Glutamatergic neuron (in vitro differentiated cells): Measurements from ENCODE around the gene BST2. TPM values are rescaled to one million over a fixed set of nuclear protein-coding genes. Genes with fewer than 3 reads are reported as not detected.
A peak's percentile ranks its signal among the peaks of the same experiment; 100 is the strongest.

Source experiments
- DNase-seq: peaks from one replicate; pipeline ENCODE4 v3.0.0; 2022
- H3K27ac Mint-ChIP-seq: one replicate; pipeline ENCODE4 v1.8.0; 2020; ENCODE audit warnings: mild to moderate bottlenecking, mixed read lengths, inconsistent platforms; ENCODE audit not compliant: unreplicated experiment
- H3K27me3 Mint-ChIP-seq: one replicate; pipeline ENCODE4 v1.8.0; 2020; ENCODE audit warnings: mild to moderate bottlenecking, moderate library complexity, mixed read lengths, inconsistent platforms; ENCODE audit not compliant: unreplicated experiment
- H3K36me3 Mint-ChIP-seq: one replicate; pipeline ENCODE4 v1.8.0; 2020; ENCODE audit warnings: mild to moderate bottlenecking, mixed read lengths, inconsistent platforms; ENCODE audit not compliant: unreplicated experiment
- H3K4me1 Mint-ChIP-seq: one replicate; pipeline ENCODE4 v1.8.0; 2020; ENCODE audit warnings: mild to moderate bottlenecking, low read depth, mixed read lengths, inconsistent platforms; ENCODE audit not compliant: unreplicated experiment
- H3K4me3 Mint-ChIP-seq: one replicate; pipeline ENCODE4 v1.8.0; 2020; ENCODE audit warnings: mild to moderate bottlenecking, mixed read lengths, inconsistent platforms; ENCODE audit not compliant: unreplicated experiment
- H3K9me3 Mint-ChIP-seq: one replicate; pipeline ENCODE4 v1.8.0; 2020; ENCODE audit warnings: mild to moderate bottlenecking, moderate library complexity, mixed read lengths, inconsistent platforms; ENCODE audit not compliant: unreplicated experiment
- total RNA-seq: library from RNA; stranded (reverse); fragmentation: NEBNext Ultra II Directional; extraction: Animal tissue kit (Norgen Biotek cat#: 25700); gene quantifications from one replicate; pipeline ENCODE4 v1.2.1, GENCODE V29; 2021; ENCODE audit not compliant: unreplicated experiment
- TF ChIP-seq, protein P1 (sequence below): fragments of 200-600 bp; sonication (generic); IDR thresholded peaks from one replicate; pipeline ENCODE4 v1.5.0; 2021; ENCODE audit not compliant: partially characterized antibody, unreplicated experiment

Gene BST2
- total RNA-seq, 1 donor from 2014 or later = 1.4 TPM

DNA sequence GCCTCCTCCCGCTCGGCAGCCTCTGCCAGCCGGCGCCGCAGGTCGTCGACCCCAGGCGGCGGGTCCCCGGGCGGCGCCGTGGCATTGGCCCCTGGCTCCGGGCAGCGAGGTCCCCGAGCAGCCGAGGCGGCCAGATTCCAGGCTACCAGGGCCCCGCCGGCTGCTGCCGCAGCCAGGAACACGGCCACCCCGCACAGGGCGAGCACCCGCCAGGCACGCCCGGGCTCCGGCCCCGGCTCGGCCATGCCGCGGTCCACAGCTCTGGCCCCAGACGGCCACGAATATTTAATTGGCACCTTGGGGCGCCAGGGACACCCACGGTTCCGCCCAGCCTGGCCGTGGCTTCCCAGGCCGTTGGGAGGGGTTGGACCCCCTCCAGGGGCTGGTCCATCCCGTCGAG is 11.5 kb downstream of the BST2 start, which contains the start of gene CCDC194:
CCDC194 (minus strand) TSS at position 283 of the 400 bp plus-strand sequence; CDS start at position 245, 38 bp downstream.
- peaks cover 5% of the 10 kb centered on the region for H3K4me1 Mint-ChIP-seq
- TF ChIP-seq, protein P1, sequence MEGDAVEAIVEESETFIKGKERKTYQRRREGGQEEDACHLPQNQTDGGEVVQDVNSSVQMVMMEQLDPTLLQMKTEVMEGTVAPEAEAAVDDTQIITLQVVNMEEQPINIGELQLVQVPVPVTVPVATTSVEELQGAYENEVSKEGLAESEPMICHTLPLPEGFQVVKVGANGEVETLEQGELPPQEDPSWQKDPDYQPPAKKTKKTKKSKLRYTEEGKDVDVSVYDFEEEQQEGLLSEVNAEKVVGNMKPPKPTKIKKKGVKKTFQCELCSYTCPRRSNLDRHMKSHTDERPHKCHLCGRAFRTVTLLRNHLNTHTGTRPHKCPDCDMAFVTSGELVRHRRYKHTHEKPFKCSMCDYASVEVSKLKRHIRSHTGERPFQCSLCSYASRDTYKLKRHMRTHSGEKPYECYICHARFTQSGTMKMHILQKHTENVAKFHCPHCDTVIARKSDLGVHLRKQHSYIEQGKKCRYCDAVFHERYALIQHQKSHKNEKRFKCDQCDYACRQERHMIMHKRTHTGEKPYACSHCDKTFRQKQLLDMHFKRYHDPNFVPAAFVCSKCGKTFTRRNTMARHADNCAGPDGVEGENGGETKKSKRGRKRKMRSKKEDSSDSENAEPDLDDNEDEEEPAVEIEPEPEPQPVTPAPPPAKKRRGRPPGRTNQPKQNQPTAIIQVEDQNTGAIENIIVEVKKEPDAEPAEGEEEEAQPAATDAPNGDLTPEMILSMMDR = no peak
- no peak within 1 kb of the TSS for H3K4me3 Mint-ChIP-seq
- no peak for DNase-seq
- H3K27me3 Mint-ChIP-seq = peaks cover 5% of the 10 kb centered on the region
- H3K9me3 Mint-ChIP-seq = peaks cover 5% of the 10 kb centered on the region
- no peaks in the 10 kb centered on the region for H3K36me3 Mint-ChIP-seq
- H3K27ac Mint-ChIP-seq = no peak within 1 kb of the TSS

DNA sequence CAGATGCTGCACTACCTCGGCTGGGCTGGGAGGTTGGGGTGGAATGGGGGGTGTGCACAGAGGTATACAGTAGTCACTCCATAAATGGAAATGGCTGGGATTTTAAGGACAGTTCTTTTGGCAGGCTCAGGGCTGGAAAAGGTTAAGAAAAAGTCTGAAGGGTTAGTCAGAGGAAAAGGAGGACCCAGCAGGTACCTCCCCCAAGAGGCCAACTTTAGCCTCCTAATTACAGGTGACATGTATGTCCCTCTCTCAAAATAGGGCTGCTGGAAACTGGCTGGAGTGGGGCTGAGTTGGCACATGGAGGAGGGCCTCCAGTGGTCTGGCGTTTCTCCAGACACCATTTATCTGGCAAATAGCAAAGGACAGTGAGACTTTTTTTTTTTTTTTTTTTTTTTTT is 12.4 kb downstream of the BST2 start:
- Mint-ChIP-seq H3K9me3 (peaks cover 5% of the 10 kb centered on the region), H3K27me3 (peaks cover 5% of the 10 kb centered on the region), H3K4me1 (peaks cover 5% of the 10 kb centered on the region), H3K4me3 (no peak overlapping the region), H3K27ac (no peak overlapping the region), H3K36me3 (no peaks in the 10 kb centered on the region)
- DNase-seq = no peak
- TF ChIP-seq, protein P1 = no peak

DNA sequence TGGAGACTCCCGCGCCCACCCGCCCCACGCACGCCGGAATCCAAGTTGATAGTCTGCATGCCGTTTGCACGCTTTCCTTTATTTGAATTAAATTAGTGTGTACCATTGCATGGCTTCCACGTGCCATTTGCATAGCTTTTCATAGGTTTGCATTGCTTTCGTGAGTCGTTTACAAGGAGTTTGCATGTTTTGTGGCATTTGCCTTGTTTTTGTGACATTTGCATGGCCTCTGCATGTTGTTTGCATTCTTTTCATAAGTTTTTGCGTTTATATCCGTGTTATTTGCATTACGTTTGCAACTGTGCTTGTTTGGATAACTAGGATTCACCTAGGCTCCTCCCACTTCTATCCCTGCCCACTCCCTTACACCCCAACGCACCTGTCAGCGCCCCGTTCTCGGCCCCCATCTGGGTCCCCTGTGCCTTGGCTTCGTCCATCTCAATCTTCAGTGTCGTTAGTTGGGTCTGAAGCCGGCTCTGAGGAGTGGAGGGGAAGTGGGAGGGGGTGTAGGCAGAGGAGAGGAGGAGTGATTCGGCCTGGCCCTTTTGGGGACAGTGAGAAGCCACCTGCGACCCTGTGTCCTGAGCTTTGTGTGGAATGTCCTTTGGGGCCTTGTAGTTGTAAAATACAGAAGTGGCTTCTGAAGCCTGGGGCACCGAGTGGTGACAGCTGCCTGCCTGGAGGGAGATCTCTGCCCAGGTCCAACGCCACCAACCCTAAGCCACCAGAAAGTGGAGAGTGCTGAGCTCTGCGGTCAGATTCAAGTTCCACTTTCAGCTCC is 13.9 kb downstream of the BST2 start:
- no peak for DNase-seq
- peak overlapping the region; percentile 86 for H3K4me3 Mint-ChIP-seq
- peaks cover 3% of the 10 kb centered on the region for H3K27me3 Mint-ChIP-seq
- peaks cover 5% of the 10 kb centered on the region for H3K4me1 Mint-ChIP-seq
- H3K27ac Mint-ChIP-seq = no peak overlapping the region
- peaks cover 5% of the 10 kb centered on the region for H3K9me3 Mint-ChIP-seq
- TF ChIP-seq, protein P1 = no peak
- H3K36me3 Mint-ChIP-seq = no peaks in the 10 kb centered on the region

DNA sequence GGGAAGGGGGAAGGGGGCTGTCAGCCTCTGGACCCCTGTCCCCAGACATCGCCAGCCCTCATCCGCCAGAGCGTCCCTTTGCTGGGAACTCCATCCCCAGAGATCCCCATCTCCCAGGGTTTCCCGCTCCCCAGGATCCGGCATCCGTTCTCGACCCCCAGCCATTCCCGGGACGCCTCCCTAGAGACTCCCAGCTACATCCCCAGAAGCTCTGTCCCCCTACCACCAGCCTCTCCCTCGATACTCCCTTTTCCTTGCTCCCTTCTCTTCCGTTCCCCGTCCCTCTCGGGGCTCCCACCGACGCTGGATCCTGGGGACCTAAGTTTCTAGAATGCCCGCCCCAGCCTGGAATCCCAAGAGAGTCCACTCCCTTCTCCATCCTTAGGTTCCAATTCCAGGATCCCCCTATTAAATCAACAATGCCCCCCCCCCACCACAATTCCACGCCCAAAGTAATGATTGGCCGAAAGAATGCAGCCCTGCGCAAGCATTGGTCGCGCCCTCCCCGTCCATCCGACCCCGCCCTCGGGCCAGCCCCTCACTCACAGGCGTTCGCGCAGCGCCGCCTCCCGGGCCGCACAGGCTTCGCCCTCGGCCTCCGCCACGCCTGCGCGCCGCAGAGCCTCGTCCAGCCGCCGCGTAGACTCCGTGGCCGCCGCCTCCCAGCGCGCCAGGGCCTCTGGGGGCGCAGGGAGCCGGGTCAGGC is 14.6 kb downstream of the BST2 start:
- Mint-ChIP-seq H3K9me3 (peaks cover 5% of the 10 kb centered on the region), H3K36me3 (no peaks in the 10 kb centered on the region), H3K4me3 (peak overlapping the region; percentile 93), H3K27ac (no peak overlapping the region), H3K4me1 (peaks cover 5% of the 10 kb centered on the region), H3K27me3 (peaks cover 3% of the 10 kb centered on the region)
- TF ChIP-seq, protein P1 = peak; percentile 50
- peak; percentile 98 for DNase-seq
